ENCODE measurements around the gene IRF2BPL.

GRCh38 chr14:77024171-77024691 is 4.3 kb downstream of the IRF2BPL start:
- TF ChIP-seq CTCF (IDR thresholded peaks at IDR 0.05) (no peak), POLR2A (IDR thresholded peaks at IDR 0.05) (no peak), EP300 (IDR thresholded peaks at IDR 0.05; ENCODE audit: low read depth) (no peak)

Measured in transverse colon (tissue), 3 donors.